GM19395 (cell line): Measurements from ENCODE around the gene OSBPL10.
A peak's percentile ranks its signal among the peaks of the same experiment; 100 is the strongest.
"Not testable (repeated sequence)": the region's sequence is repeated elsewhere in the genome, so short reads cannot be mapped to it uniquely, and the experiment has no call there.

Experiments
- ATAC-seq: cut with Tn5 transposase; IDR thresholded peaks from one replicate; pipeline ENCODE4 v1.9.1; 2021; ENCODE audit warnings: mild to moderate bottlenecking, moderate library complexity; ENCODE audit not compliant: unreplicated experiment

The OSBPL10 gene

GRCh38 chr3:31981206-31982181 is at the start of gene OSBPL10, which contains the start of gene ZNF860:
TSS of gene OSBPL10 (minus strand) at chr3:31981262. CDS start at chr3:31981179, 83 bp downstream.
TSS of gene ZNF860 (plus strand) at chr3:31981750. CDS start at chr3:31989080, 7,330 bp downstream.
- ATAC-seq: peak; percentile 27

- ATAC-seq: no peak
Measured at GRCh38 chr3:32026593-32026992, 45.5 kb upstream of the OSBPL10 start.

GRCh38 chr3:32022947-32023346 is 41.9 kb upstream of the OSBPL10 start:
- ATAC-seq: no peak

DNA sequence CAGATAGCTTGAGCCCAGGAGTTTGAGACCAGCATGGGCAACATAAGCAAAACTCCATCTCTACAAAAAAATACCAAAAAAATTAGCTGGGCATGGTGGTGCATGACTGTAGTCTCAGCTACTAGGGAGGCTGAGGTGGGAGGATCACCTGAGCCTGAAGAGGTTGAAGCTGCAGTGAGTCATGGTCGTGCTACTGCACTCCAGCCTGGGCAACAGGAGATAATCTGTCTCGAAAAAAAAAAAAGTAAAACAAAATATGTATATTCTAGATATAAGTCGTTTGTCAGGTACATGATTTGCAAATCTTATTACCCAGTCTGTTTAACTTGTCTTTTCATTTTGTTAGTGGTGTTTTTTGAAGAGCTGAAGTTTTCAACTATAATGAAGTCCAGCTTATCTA is 40.7 kb upstream of the OSBPL10 start:
- ATAC-seq: no peak

- ATAC-seq: no peak
Measured at GRCh38 chr3:32021155-32021554, 40.1 kb upstream of the OSBPL10 start.

- no peak for ATAC-seq
Measured at GRCh38 chr3:32018757-32019564, 37.9 kb upstream of the OSBPL10 start.

GRCh38 chr3:32017286-32017685 is 36.2 kb upstream of the OSBPL10 start:
- no peak for ATAC-seq

GRCh38 chr3:32015638-32016037 is 34.6 kb upstream of the OSBPL10 start:
- ATAC-seq: not testable (repeated sequence)

DNA sequence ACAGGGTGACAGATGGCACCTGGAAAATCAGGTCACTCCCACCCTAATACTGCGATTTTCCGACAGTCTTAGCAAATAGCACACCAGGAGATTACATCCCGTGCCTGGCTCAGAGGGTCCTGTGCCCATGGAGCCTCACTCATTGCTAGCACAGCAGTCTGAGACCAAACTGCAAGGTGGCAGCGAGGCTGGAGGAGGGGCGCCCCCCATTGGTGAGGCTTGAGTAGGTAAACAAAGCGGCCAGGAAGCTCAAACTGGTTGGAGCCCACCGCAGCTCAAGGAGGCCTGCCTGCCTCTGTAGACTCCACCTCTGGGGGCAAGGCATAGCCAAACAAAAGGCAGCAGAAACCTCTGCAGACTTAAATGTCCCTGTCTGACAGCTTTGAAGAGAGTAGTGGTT is 29.6 kb upstream of the OSBPL10 start:
- not testable (repeated sequence) for ATAC-seq

GRCh38 chr3:32009957-32010356 is 28.9 kb upstream of the OSBPL10 start:
- no peak for ATAC-seq

GRCh38 chr3:32009101-32009500 is 28.0 kb upstream of the OSBPL10 start:
- ATAC-seq: no peak

DNA sequence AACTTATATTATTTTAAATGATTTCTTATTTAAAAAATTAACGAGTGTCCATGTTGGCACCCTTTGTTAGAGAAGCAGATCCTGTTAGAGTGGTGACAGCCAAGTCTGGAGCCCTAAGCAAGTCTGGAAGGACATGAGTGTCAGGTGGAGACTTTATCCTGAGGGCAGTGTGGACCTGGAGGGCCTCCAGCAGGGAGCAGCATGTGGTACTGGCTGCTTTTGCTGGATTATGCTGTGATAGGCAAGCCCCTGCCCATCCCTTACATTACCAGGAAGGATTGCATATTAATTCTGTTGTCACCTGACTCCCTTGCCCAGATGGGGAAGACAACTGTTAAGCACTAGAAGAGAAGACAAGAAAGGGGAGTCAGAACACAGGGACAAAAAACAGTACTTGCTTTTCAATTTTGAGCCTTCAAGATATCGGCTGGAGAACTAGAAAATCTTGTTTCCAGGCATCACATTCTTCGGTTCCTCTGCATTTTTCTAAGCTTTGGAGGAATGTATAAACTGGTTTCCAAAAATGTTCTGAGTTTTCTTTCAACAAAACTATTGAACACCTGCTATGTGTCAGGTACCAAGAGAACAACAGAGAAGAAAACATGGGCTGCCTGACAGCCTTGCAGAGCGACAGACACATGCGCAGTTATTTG is 23.2 kb upstream of the OSBPL10 start:
- ATAC-seq: no peak

- ATAC-seq: no peak
Measured at GRCh38 chr3:32003380-32003779, 22.3 kb upstream of the OSBPL10 start.

GRCh38 chr3:32002561-32003368 is 21.7 kb upstream of the OSBPL10 start:
- ATAC-seq: no peak

GRCh38 chr3:32000877-32001276 is 19.8 kb upstream of the OSBPL10 start:
- no peak for ATAC-seq

DNA sequence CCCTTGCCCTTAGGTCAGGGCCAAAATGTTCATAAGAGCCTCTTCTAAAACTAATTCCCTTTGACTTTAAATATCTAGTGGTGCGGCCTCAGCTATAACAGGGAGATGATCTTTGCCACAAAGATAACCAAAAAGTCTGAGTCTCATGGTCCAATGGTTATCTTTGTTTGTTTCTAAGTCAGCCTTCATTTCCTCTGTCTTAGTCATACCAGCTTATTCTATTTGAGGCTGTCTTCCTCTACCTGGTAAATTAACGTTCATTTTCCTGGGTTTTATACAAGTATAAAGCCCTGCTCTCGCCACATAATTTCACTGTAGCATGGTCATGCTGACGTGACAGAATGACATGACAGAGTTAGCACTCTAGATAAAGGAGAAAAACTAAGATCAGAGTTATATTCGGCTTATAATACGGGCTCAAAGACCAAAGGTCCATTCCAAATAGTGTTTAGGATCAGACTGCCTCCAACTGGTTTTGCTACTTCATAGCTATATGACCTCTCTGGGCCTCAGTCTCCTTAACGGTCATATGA is 18.9 kb upstream of the OSBPL10 start:
- peak; percentile 69 for ATAC-seq

DNA sequence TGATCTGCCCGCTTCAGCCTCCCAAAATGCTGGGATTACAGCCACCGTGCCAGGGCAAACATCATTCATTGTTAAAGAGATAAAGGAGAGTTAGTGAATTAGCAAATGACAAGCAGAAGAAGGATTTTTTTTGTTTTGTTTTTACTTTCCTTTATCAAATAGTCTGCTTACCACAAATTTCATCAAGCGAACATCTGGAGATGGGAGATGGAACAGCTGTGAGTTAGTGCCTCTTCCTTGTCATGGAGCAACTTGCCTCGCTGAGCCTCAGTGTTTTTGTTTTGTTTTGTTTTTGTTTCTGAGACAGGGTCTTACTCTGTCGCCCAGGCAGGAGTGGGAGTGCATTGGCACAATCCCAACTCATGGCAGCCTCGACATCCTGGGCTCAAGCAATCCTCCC is 16.4 kb upstream of the OSBPL10 start:
- ATAC-seq: no peak

GRCh38 chr3:31996195-31996594 is 15.1 kb upstream of the OSBPL10 start:
- no peak for ATAC-seq

DNA sequence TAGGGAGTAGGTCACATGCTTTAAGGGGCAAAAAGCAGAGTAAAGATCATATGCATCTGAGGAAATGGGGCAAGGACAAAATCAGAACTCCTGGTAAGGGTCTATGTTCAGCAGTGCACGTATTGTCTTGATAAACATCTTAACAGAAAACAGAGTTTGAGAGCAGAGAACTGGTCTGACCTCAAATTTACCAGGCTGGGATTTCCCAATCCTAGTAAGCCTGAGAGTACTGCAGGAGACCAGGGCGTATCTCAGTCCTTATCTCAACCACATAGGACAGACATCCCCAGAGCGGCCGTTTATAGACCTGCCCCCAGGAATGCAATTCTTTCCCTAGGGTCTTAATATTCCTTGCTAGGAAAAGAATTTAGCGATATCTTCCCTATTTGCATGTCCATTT is 14.0 kb upstream of the OSBPL10 start:
- not testable (repeated sequence) for ATAC-seq

DNA sequence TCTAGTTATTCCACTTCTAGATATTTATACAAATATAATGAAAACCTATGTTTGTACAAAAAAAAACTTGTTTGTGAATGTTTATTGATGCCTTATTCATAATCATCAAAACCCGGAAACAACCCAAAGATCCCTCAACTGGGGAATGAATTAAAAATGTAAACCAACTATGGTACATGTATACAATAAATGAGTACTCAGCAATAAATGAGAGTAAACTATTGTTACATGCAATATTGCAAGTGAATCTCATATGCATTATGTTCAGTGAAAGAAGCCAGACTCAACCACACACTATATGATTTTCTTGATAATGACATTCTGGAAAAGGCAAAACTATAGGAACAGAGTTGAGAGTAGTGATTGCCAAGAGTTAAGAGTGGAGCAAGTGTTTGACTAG is 12.8 kb upstream of the OSBPL10 start:
- ATAC-seq: no peak
